ELF-1 (cell line): Measurements from ENCODE around the gene KLHL15.

Source experiments
- DNase-seq: peaks from one replicate; pipeline ENCODE4 v3.0.0-alpha.2; 2016; ENCODE audit warnings: low read depth, low spot score

Gene KLHL15

GRCh38 chrX:23952391-23952790 is 74.6 kb downstream of the KLHL15 start:
- DNase-seq: no peak

GRCh38 chrX:23945206-23945605 is 81.8 kb downstream of the KLHL15 start:
- no peak for DNase-seq

DNA sequence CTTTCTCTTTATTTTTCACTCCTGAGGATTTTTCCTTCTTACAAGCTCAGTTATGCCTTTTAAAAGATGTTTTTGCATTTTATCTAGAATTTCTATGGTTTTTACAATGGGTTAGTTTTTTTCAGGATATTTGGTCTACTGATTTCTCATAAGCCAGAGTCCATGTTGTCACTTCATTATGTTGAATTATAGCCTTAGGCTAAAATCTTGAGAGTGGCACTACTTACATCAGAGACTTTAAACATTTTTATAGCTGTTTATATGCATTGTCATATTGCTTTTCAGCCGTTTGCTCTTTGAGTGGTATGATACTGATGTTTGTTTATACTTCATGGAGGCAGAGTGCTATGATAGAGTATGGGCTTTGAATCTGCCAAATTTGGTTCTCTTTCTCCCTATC is 82.8 kb downstream of the KLHL15 start:
- no peak for DNase-seq

DNA sequence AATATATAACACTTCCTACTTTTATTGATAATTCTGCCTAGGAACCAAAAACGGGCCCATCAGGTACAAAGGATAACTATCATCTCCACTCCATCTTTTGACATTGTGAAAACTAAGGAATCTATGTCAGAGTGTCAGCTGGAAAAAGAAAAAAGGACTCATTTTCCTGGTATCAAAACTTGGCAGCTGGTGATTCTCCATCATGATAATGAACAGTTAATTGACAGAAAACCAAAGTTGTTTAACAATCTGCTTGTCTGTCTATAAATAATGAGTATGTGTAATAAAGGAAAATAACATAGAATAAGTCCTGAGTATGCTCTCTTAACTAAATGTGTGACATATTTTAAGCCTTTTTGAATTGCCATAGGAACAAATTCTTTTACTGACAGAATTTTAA is 87.8 kb downstream of the KLHL15 start:
- DNase-seq: no peak

DNA sequence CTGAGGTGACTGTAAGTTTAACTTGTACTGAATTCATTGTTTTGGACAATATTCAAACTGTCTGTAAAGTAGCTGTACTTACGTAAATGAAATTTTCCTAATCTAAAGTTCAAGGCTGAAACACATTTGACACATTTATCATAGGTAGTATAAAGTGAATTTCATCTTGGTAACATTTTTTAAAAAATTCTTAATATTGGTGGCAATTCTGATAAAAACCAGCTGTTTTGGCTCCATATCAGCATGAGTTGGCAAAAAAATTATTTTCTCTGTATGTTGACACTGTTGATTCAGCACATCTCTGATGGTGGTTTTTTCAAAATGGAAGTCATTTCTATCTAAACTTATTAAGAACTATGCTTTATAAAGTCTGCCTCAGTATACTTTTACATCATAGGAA is 88.3 kb downstream of the KLHL15 start:
- no peak for DNase-seq

DNA sequence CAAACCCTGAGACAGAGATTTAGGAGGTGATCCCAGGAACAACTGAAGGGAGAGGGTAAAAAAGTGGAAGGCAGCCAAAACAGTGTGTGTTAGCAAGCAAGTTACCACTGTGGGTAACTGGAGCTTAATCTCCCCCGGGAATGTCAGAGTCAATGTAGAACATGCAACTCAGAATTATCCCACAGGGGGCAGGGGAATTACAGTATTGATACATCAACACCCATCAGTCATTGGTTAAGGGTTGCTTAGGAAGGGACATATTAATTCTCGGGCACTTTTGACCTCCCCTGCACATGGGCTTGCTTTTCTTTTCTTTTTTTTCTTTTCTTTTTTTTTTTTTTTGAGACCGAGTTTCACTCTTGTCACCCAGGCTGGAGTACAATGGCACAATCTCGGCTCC is 89.9 kb downstream of the KLHL15 start:
- no peak for DNase-seq

- no peak for DNase-seq
These were observed 90.8 kb downstream of the KLHL15 start for GRCh38 chrX:23936180-23936579.

DNA sequence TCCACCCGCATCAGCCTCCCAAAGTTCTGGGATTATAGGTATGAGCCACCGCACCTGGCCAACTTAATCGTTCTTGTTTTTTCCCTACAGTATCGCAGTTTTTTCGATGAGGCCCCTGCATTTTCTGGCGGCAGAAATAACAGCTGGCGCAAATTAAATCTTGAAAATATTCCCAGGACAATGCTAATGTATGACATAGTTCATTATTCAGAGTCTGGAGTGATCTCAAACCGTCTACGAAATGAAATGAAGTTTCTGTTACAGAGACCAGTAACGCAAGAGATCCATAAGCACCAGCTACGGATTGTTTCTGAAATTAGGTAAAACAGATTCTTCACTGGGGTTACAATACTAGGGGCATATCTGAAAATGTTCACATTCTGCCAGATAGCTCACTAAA is 91.9 kb downstream of the KLHL15 start:
- no peak for DNase-seq
